SK-N-SH treated with all-trans-retinoic acid at 6 μM for 48 hours (cell line): ENCODE results near the gene ELOVL7.

ENCODE experiments used
- ATAC-seq: fragments of 200-7000 bp; cut with Tn5 transposase; 3 replicates; pipeline ENCODE4 v1.9.1; 2020; ENCODE audit warnings: mild to moderate bottlenecking, moderate library complexity
- BACH2 ChIP-seq: fragments of 250-450 bp; sonication (Bioruptor Pico); IDR thresholded peaks from 2 replicates; pipeline ENCODE4 v1.9.0; 2021; ENCODE audit warnings: mild to moderate bottlenecking, borderline replicate concordance
- CREB5 ChIP-seq: fragments of 250-450 bp; sonication (Bioruptor Pico); IDR thresholded peaks from 2 replicates; pipeline ENCODE4 v1.5.1; 2020; ENCODE audit warnings: low read depth, mild to moderate bottlenecking, moderate library complexity
- CSDC2 ChIP-seq: fragments of 250-450 bp; sonication (Bioruptor Pico); IDR thresholded peaks from 2 replicates; pipeline ENCODE4 v1.5.0; 2020; ENCODE audit warnings: mild to moderate bottlenecking, moderate library complexity
- CSRNP3 ChIP-seq: fragments of 250-450 bp; sonication (Bioruptor Pico); IDR thresholded peaks from 2 replicates; pipeline ENCODE4 v1.5.1; 2021; ENCODE audit warnings: mild to moderate bottlenecking, moderate library complexity
- ESRRG ChIP-seq: fragments of 250-450 bp; sonication (Bioruptor Pico); IDR thresholded peaks from 2 replicates; pipeline ENCODE4 v1.6.1; 2021; ENCODE audit warnings: mild to moderate bottlenecking
- GLIS3 ChIP-seq: fragments of 250-450 bp; sonication (Bioruptor Pico); IDR thresholded peaks from 2 replicates; pipeline ENCODE4 v1.5.0; 2020; ENCODE audit warnings: mild to moderate bottlenecking, moderate library complexity
- ISL1 ChIP-seq: fragments of 250-450 bp; sonication (Bioruptor Pico); IDR thresholded peaks from 2 replicates; pipeline ENCODE4 v2.1.2; 2022; ENCODE audit warnings: mild to moderate bottlenecking, moderate library complexity
- OSR1 ChIP-seq: fragments of 250-450 bp; sonication (Bioruptor Pico); IDR thresholded peaks from 2 replicates; pipeline ENCODE4 v1.8.0; 2022; ENCODE audit warnings: moderate library complexity, mild to moderate bottlenecking, inconsistent platforms
- PATZ1 ChIP-seq: fragments of 250-450 bp; sonication (Bioruptor Pico); IDR thresholded peaks from 2 replicates; pipeline ENCODE4 v1.8.0; 2020; ENCODE audit warnings: mild to moderate bottlenecking, moderate library complexity, borderline replicate concordance
- PPARA ChIP-seq: fragments of 250-450 bp; sonication (Bioruptor Pico); IDR thresholded peaks from 2 replicates; pipeline ENCODE4 v1.5.0; 2020; ENCODE audit warnings: mild to moderate bottlenecking, borderline replicate concordance
- RARB ChIP-seq: fragments of 250-450 bp; sonication (Bioruptor Pico); IDR thresholded peaks from 2 replicates; pipeline ENCODE4 v1.8.0; 2021; ENCODE audit warnings: mild to moderate bottlenecking, moderate library complexity
- TCF4 ChIP-seq: fragments of 250-450 bp; sonication (Bioruptor Pico); IDR thresholded peaks from 2 replicates; pipeline ENCODE4 v1.8.0; 2021; ENCODE audit warnings: mild to moderate bottlenecking, moderate library complexity, borderline replicate concordance
- TOX ChIP-seq: fragments of 250-450 bp; sonication (Bioruptor Pico); IDR thresholded peaks from 2 replicates; pipeline ENCODE4 v1.8.0; 2021; ENCODE audit warnings: mild to moderate bottlenecking, moderate library complexity, borderline replicate concordance
- TSHZ2 ChIP-seq: fragments of 250-450 bp; sonication (Bioruptor Pico); IDR thresholded peaks from 2 replicates; pipeline ENCODE4 v1.5.0; 2020; ENCODE audit warnings: mild to moderate bottlenecking, moderate library complexity
- ZC3H10 ChIP-seq: fragments of 250-450 bp; sonication (Bioruptor Pico); IDR thresholded peaks from 2 replicates; pipeline ENCODE4 v1.5.1; 2021; ENCODE audit warnings: mild to moderate bottlenecking, moderate library complexity
- ZFP3 ChIP-seq: fragments of 250-450 bp; sonication (Bioruptor Pico); IDR thresholded peaks from 2 replicates; pipeline ENCODE4 v1.5.0; 2020; ENCODE audit warnings: mild to moderate bottlenecking, moderate library complexity
- ZFP30 ChIP-seq: fragments of 450-650 bp; formaldehyde crosslinking; IDR thresholded peaks from 2 replicates; pipeline ENCODE4 v1.5.0; 2022; ENCODE audit warnings: mild to moderate bottlenecking, moderate library complexity
- ZNF565 ChIP-seq: fragments of 450-650 bp; formaldehyde crosslinking; conservative IDR thresholded peaks from 2 replicates; pipeline ENCODE4 v1.5.0; 2020; ENCODE audit warnings: low read depth, mild to moderate bottlenecking, moderate library complexity
- ZNF70 ChIP-seq: fragments of 450-650 bp; formaldehyde crosslinking; IDR thresholded peaks from 2 replicates; pipeline ENCODE4 v1.5.0; 2020; ENCODE audit warnings: mild to moderate bottlenecking, moderate library complexity
- ZNF8 ChIP-seq: fragments of 450-650 bp; formaldehyde crosslinking; IDR thresholded peaks from 2 replicates; pipeline ENCODE4 v1.5.0; 2020; ENCODE audit warnings: mild to moderate bottlenecking, moderate library complexity
- TF ChIP-seq, protein P1 (sequence below): fragments of 250-450 bp; sonication (Bioruptor Pico); IDR thresholded peaks from 2 replicates; pipeline ENCODE4 v1.8.0; 2021; ENCODE audit warnings: low read depth, mild to moderate bottlenecking, moderate library complexity, borderline replicate concordance

The ELOVL7 gene

GRCh38 chr5:60744682-60745081, 99.4 kb downstream of the ELOVL7 start (continued):
- TF ChIP-seq BACH2 (CRISPR knock-in tag) (no peak), ZC3H10 (CRISPR knock-in tag) (no peak)

- ATAC-seq = no peak
- TF ChIP-seq ZC3H10 (CRISPR knock-in tag) (no peak), TSHZ2 (CRISPR knock-in tag) (no peak), ZNF70 (no peak), TOX (CRISPR knock-in tag) (no peak), TCF4 (CRISPR knock-in tag) (no peak), ISL1 (CRISPR knock-in tag) (no peak), PPARA (CRISPR knock-in tag) (no peak), RARB (CRISPR knock-in tag) (no peak), CSRNP3 (CRISPR knock-in tag) (no peak), CSDC2 (no peak), ZNF8 (CRISPR knock-in tag) (no peak), GLIS3 (no peak), PATZ1 (CRISPR knock-in tag) (no peak), ZFP30 (CRISPR knock-in tag) (no peak), ZFP3 (CRISPR knock-in tag) (no peak), OSR1 (CRISPR knock-in tag) (no peak)
- TF ChIP-seq, protein P1, sequence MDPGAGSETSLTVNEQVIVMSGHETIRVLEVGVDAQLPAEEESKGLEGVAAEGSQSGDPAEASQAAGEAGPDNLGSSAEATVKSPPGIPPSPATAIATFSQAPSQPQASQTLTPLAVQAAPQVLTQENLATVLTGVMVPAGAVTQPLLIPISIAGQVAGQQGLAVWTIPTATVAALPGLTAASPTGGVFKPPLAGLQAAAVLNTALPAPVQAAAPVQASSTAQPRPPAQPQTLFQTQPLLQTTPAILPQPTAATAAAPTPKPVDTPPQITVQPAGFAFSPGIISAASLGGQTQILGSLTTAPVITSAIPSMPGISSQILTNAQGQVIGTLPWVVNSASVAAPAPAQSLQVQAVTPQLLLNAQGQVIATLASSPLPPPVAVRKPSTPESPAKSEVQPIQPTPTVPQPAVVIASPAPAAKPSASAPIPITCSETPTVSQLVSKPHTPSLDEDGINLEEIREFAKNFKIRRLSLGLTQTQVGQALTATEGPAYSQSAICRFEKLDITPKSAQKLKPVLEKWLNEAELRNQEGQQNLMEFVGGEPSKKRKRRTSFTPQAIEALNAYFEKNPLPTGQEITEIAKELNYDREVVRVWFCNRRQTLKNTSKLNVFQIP (CRISPR knock-in tag) = no peak
These were observed 100.4 kb downstream of the ELOVL7 start for GRCh38 chr5:60743511-60744314.

DNA sequence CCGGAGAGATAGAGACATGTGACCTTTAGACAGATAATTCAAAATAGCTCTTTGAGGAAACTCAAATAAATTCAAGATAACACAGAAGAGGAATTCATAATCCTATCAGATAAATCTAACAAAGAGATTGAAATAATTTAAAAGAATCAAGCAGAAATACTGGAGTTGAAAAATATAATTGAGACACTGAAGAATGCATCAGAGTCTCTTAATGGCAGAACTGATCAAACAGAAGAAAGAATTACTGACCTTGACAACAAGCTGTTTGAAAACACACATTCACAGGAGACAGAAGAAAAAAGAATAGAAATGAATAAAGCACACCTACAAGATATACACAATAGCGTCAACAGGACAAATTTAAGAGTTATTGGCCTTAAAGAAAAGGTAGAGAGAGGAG, 103.7 kb downstream of the ELOVL7 start:
- ATAC-seq = no peak
- TF ChIP-seq ZNF565 (no peak), ESRRG (CRISPR knock-in tag) (no peak), TSHZ2 (CRISPR knock-in tag) (no peak), OSR1 (CRISPR knock-in tag) (no peak), GLIS3 (no peak), CREB5 (CRISPR knock-in tag) (no peak), CSDC2 (no peak)
